Kidney glomerular epithelial cell (primary cell): ENCODE measurements around the gene TKT.

ENCODE experiments used
- DNase-seq: peaks from one replicate; lab custom pipeline; 2025; lab: John Stamatoyannopoulos, UW

Gene TKT

DNA sequence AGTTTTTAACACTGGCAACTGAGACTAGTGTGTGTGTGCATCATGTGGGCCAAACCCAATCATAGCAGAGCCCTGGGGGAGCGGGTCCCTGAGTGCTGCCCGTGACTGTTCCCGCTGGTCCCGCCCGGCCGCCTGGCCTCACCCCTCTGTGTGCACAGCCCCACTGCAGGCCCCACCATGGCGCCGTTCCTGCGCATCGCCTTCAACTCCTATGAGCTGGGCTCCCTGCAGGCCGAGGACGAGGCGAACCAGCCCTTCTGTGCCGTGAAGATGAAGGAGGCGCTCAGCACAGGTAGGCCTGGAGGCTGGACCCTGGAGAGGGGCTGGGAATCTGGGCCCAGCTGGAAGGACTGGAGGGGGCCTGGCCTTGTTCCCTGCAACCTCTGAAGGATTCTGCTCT lies 77.6 kb downstream of the TKT start:
- DNase-seq = no peak

DNA sequence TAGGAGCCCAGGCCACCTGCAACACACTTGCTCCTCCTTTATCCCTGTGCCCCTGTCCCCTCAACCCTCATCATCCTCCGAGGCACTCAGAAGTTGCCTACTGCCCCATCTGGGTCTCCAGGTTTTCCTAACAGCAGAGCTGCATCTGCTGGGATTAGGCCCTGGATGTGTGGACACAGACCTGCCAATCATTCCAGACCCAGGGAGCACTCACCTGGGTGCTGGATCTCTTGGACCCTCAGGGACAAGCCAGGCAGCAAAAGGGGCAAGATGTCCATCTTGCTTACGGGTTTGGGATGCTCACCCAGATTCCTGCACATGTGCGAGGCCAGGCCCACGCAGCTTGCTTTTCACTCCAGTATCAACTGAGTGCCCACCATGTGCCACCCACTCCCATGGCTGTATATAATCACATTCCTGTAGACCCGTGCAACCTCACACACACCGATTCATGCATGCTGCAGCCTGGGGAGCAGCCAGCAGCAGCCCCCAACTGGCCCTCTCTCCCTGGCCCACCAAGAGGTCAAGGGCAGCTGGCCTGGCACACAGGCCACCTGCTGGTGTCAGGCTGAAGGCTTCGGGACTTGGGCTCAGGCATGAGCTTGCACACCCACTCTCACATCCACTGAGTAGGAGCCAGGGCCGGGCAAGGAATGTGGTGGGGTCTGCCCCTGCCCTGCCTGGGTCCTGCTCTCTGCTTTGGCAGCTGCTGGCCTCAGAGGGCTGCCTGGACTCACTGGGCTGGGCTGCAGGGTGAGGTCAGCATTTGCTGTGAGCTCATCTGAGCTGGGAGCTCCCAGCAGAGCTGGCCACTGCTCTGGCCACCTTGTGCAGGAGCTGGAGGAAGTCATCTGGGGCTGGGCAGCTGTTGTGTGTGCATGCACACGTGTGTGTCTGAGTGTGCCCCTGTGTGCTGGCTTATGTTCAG lies 79.9 kb downstream of the TKT start:
- DNase-seq = no peak
